ENCODE results near the gene FAF2. TPM values are rescaled to one million over a fixed set of nuclear protein-coding genes. Genes with fewer than 3 reads are reported as not detected.

FAF2 gene
- 44.6 and 51.4 TPM in 2 replicates for total RNA-seq

GRCh38 chr5:176447978-176448608 lies at the start of gene FAF2:
Gene FAF2 (plus strand): TSS chr5:176448385. CDS start chr5:176448408, 23 bp downstream.

GRCh38 chr5:176415952-176416924 lies 31.9 kb upstream of the FAF2 start, which contains the start of gene CLTB:
Gene CLTB (minus strand): TSS chr5:176416539. CDS start chr5:176416363, 176 bp downstream.

GRCh38 chr5:176536902-176537553 lies 88.8 kb downstream of the FAF2 start, which contains the start of gene RNF44:
Gene RNF44 (minus strand): TSS chr5:176537402. CDS start chr5:176532472, 4,930 bp downstream.

GRCh38 chr5:176548967-176549444 lies 100.8 kb downstream of the FAF2 start, which contains the start of gene CDHR2:
Gene CDHR2 (plus strand): TSS chr5:176549342. CDS start chr5:176565353, 16,011 bp downstream.

Small RNAs within 50 kb of the gene (small RNA-seq; reads per million reads assigned to genes)
- gene AC010297.1 = not detected
- not detected for gene RF00019
- gene RN7SL684P = not detected

Other genes with a start within 250 kb of the FAF2 start
- gene SIMC1, start 210.0 kb upstream of the FAF2 start, total RNA-seq = 8.0 and 8.9 TPM in 2 replicates
- 132 and 133 TPM in 2 replicates for gene KIAA1191, start 86.6 kb upstream of the FAF2 start, total RNA-seq
- gene ARL10, start 82.9 kb upstream of the FAF2 start, total RNA-seq = 14.9 and 18.5 TPM in 2 replicates
- gene NOP16, start 59.8 kb upstream of the FAF2 start, total RNA-seq = 5.2 and 8.0 TPM in 2 replicates
- gene HIGD2A, start 59.6 kb upstream of the FAF2 start, total RNA-seq = 26.0 and 33.0 TPM in 2 replicates
- gene CLTB, start 31.8 kb upstream of the FAF2 start, total RNA-seq = 57.9 and 77.2 TPM in 2 replicates
- gene RNF44, start 89.0 kb downstream of the FAF2 start, total RNA-seq = 2.8 and 5.1 TPM in 2 replicates
- not detected in 2 replicates for gene CDHR2, start 101.0 kb downstream of the FAF2 start, total RNA-seq
- 3.4 and 3.9 TPM in 2 replicates for gene GPRIN1, start 161.8 kb downstream of the FAF2 start, total RNA-seq
- gene SNCB, start 182.1 kb downstream of the FAF2 start, total RNA-seq = not detected in 2 replicates
- not detected in 2 replicates for gene EIF4E1B, start 182.3 kb downstream of the FAF2 start, total RNA-seq
- 35.4 and 38.5 TPM in 2 replicates for gene TSPAN17, start 199.1 kb downstream of the FAF2 start, total RNA-seq